Measurements from ENCODE around the gene PRICKLE1. TPM values are rescaled to one million over a fixed set of nuclear protein-coding genes. Genes with fewer than 3 reads are reported as not detected.

PRICKLE1 gene
- total and polyA plus RNA-seq, 2 experiments from 2014 or later: 7.7 to 51.7 TPM

DNA sequence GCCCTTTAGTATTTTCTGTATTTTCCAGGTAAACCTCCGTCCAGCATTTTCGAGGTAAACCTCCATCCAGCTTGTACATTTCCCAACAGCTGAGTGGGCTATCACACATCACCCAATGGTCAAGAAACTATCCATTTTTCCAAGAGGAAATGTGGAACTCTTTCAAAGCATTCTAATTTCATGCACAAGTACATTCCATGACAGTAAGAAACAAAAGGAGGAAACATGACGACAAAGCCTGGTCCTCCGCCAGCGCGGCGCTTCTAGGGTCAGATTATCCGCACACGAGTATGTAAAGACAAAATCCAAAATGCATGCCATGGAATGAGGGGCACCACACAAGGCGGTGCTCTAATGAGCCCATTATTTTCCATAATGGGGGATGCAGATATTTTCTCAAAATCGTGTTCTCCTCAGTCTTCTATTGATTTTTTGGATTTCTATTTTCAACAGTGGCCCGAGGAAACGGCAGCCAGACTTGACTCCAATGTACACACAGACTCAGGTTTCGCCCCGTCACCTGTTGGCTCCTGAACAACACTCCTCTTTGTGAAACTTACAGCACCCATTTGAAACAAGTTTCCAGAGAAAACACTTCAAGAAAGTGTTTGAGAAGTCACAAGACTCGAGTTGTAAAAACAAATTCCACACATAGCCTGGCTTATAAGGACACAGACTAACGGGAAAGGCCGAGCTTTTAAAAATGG is 107.4 kb downstream of the PRICKLE1 start:
- no peak overlapping the region for H3K27ac Mint-ChIP-seq
- peaks cover 12% of the 10 kb centered on the region; the same call in 2 of the 3 replicates for H3K36me3 Mint-ChIP-seq (ENCODE audit: low read depth)

DNA sequence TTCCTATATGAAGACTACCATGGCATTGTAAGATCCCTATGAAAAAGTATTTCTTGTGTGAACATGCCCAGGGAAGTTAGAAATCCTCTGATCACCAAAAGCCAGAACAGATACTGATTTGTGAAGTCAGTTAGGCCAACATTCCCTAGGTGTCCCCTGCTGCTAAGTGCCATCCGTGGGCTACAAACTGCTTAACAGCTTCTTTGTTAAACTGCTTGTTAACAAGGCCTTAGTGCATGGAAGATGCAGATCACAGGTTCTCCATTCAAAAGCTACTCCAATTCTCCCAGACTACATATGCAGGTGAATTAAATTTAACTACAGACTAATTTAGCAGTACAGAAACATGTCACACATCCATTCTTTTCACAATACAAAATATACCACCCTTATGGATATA is 108.2 kb downstream of the PRICKLE1 start:
- no peak overlapping the region for H3K27ac Mint-ChIP-seq
- peak overlapping the region; percentile 93 for H3K4me3 Mint-ChIP-seq
- no peaks in the 10 kb centered on the region for H3K9me2 ChIP-seq (ENCODE audit: insufficient read depth)
- ATAC-seq (peak; percentile 5), DNase-seq (ENCODE audit: low spot score) (peak; percentile 73)
- peaks cover 60% of the 10 kb centered on the region for H3K79me2 ChIP-seq (replicated peaks; ENCODE audit: insufficient read depth)
- peaks cover 59% of the 10 kb centered on the region for H3K4me1 Mint-ChIP-seq
- peaks cover 17% of the 10 kb centered on the region; the same call in 2 of the 3 replicates for H3K36me3 Mint-ChIP-seq (ENCODE audit: low read depth)
- H3K27me3 ChIP-seq (ENCODE audit: insufficient read depth): peaks cover 9% of the 10 kb centered on the region
- no peak overlapping the region for H3K27ac ChIP-seq (ENCODE audit: low read depth)
- H3K4me3 ChIP-seq: peak overlapping the region; percentile 65
- peak overlapping the region; percentile 84 for H3K4me2 ChIP-seq
- peaks cover 5% of the 10 kb centered on the region; the same call in 1 of the 2 replicates for H4K20me1 ChIP-seq (replicated peaks; ENCODE audit: insufficient read depth)
- no peaks in the 10 kb centered on the region for H3K36me3 ChIP-seq (ENCODE audit: insufficient read depth)
- H3F3A ChIP-seq (replicated peaks; ENCODE audit: low read depth): 0 out of 2 replicates have a peak, but pooled peaks cover 3% of the 10 kb centered on the region
- no peak overlapping the region for H2AFZ ChIP-seq
- peaks cover 14% of the 10 kb centered on the region for H3K27me3 Mint-ChIP-seq (ENCODE audit: insufficient read depth, low read depth, poor library complexity)
- H3K9me3 Mint-ChIP-seq: peaks cover 2% of the 10 kb centered on the region; the same call in 1 of the 3 replicates
- peaks cover 33% of the 10 kb centered on the region for H3K4me1 ChIP-seq (ENCODE audit: insufficient read depth)
- TF ChIP-seq POLR2AphosphoS5 (IDR thresholded peaks at IDR 0.05; ENCODE audit: low read depth) (no peak), EZH2 (IDR thresholded peaks at IDR 0.05; ENCODE audit: low read depth, unreplicated experiment) (no peak), ZNF114 (CRISPR knock-in tag; IDR thresholded peaks at IDR 0.05) (no peak), JUNB (IDR thresholded peaks at IDR 0.05; ENCODE audit: unreplicated experiment) (no peak), ZNF331 (CRISPR knock-in tag; IDR thresholded peaks at IDR 0.05; ENCODE audit: low read depth) (no peak), NANOG (IDR thresholded peaks at IDR 0.05; ENCODE audit: borderline replicate concordance) (no peak), ZNF462 (CRISPR knock-in tag; IDR thresholded peaks at IDR 0.05) (no peak), REST (IDR thresholded peaks at IDR 0.05; ENCODE audit: unreplicated experiment) (no peak)
- TF ChIP-seq, protein P1, sequence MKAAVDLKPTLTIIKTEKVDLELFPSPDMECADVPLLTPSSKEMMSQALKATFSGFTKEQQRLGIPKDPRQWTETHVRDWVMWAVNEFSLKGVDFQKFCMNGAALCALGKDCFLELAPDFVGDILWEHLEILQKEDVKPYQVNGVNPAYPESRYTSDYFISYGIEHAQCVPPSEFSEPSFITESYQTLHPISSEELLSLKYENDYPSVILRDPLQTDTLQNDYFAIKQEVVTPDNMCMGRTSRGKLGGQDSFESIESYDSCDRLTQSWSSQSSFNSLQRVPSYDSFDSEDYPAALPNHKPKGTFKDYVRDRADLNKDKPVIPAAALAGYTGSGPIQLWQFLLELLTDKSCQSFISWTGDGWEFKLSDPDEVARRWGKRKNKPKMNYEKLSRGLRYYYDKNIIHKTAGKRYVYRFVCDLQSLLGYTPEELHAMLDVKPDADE (IDR thresholded peaks at IDR 0.05): no peak

More for the DNA sequence above, 107.4 kb downstream of the PRICKLE1 start:
- DNase-seq (ENCODE audit: low spot score) (no peak), ATAC-seq (no peak)
- Histone ChIP-seq H3K27me3 (ENCODE audit: insufficient read depth) (peaks cover 17% of the 10 kb centered on the region), H3K36me3 (ENCODE audit: insufficient read depth) (no peaks in the 10 kb centered on the region), H3K4me3 (peak overlapping the region; percentile 65), H3K79me2 (replicated peaks; ENCODE audit: insufficient read depth) (peaks cover 52% of the 10 kb centered on the region), H4K20me1 (replicated peaks; ENCODE audit: insufficient read depth) (peaks cover 5% of the 10 kb centered on the region; the same call in 1 of the 2 replicates), H3K4me1 (ENCODE audit: insufficient read depth) (peaks cover 41% of the 10 kb centered on the region), H3K4me2 (peak overlapping the region; percentile 84), H3K9me2 (ENCODE audit: insufficient read depth) (no peaks in the 10 kb centered on the region), H2AFZ (no peak overlapping the region), H3F3A (replicated peaks; ENCODE audit: low read depth) (0 out of 2 replicates have a peak, but pooled peaks cover 5% of the 10 kb centered on the region), H3K27ac (ENCODE audit: low read depth) (no peak overlapping the region)
- Mint-ChIP-seq H3K4me3 (peak overlapping the region; percentile 93), H3K9me3 (peaks cover 2% of the 10 kb centered on the region; the same call in 1 of the 3 replicates), H3K4me1 (peaks cover 67% of the 10 kb centered on the region), H3K27me3 (ENCODE audit: insufficient read depth, low read depth, poor library complexity) (peaks cover 13% of the 10 kb centered on the region)
- no peak for TF ChIP-seq EZH2phosphoT487 (IDR thresholded peaks at IDR 0.05; ENCODE audit: unreplicated experiment)
- TF ChIP-seq ZNF114 (CRISPR knock-in tag; IDR thresholded peaks at IDR 0.05): no peak
- TF ChIP-seq EZH2 (IDR thresholded peaks at IDR 0.05; ENCODE audit: low read depth, unreplicated experiment): no peak
- TF ChIP-seq STAT1 (IDR thresholded peaks at IDR 0.05; ENCODE audit: unreplicated experiment): no peak
- TF ChIP-seq POLR2AphosphoS5 (IDR thresholded peaks at IDR 0.05; ENCODE audit: low read depth): no peak
